ENCODE results near the gene CFAP54.

The CFAP54 gene

DNA sequence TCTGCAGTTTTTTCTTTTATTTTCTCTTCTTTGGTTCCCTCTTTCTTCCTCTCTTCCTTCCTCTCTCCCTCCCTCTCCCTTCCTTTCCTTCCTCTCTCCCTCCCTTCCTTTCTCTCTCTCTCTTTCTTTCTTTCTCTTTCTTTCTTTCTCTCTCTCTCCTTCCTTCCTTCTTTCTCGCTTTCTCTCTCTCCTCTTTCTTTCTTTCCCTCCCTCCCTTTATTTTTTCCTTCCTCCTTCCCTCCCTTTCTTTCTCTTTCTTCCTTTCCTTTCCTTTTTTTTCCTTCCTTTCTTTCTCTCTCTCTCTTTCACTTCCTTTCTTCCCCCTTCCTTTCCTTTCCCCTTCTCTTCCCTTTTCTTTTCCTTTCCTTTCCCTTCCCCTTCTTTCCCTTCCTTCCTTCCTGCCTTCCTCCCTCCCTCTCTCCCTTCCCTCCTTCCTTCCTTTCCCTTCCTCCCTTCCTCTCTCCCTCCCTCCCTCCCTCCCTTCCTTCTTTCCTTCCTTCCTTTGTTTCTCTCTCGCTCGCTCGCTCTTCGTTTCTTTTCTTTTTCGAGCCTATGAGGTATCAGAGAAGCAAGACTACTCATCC, 13.7 kb downstream of the CFAP54 start:
- H3K4me2 ChIP-seq (ENCODE audit: low read length), result no peak overlapping the region
- no peak overlapping the region for H3K27ac ChIP-seq (ENCODE audit: low read depth, low read length, poor library complexity, severe bottlenecking)
- H3K9me3 ChIP-seq (ENCODE audit: low read length), result no peaks in the 10 kb centered on the region
- H3K4me1 ChIP-seq (ENCODE audit: insufficient read depth, low read length, severe bottlenecking), result peaks cover 14% of the 10 kb centered on the region
- H3K9ac ChIP-seq (ENCODE audit: low read length), result no peak overlapping the region
- H4K20me1 ChIP-seq (ENCODE audit: insufficient read depth, low read length), result no peaks in the 10 kb centered on the region
- TF ChIP-seq EZH2 (IDR thresholded peaks at IDR 0.05; ENCODE audit: borderline replicate concordance, low read length), result no peak
- TF ChIP-seq, protein P1, sequence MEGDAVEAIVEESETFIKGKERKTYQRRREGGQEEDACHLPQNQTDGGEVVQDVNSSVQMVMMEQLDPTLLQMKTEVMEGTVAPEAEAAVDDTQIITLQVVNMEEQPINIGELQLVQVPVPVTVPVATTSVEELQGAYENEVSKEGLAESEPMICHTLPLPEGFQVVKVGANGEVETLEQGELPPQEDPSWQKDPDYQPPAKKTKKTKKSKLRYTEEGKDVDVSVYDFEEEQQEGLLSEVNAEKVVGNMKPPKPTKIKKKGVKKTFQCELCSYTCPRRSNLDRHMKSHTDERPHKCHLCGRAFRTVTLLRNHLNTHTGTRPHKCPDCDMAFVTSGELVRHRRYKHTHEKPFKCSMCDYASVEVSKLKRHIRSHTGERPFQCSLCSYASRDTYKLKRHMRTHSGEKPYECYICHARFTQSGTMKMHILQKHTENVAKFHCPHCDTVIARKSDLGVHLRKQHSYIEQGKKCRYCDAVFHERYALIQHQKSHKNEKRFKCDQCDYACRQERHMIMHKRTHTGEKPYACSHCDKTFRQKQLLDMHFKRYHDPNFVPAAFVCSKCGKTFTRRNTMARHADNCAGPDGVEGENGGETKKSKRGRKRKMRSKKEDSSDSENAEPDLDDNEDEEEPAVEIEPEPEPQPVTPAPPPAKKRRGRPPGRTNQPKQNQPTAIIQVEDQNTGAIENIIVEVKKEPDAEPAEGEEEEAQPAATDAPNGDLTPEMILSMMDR (IDR thresholded peaks at IDR 0.05; ENCODE audit: low read length), result no peak
- no peaks in the 10 kb centered on the region for H3K36me3 ChIP-seq (ENCODE audit: insufficient read depth, low read length)
- H3K9me2 ChIP-seq (ENCODE audit: low read depth, low read length), result no peaks in the 10 kb centered on the region
- H2AFZ ChIP-seq (ENCODE audit: low read length), result no peak overlapping the region
- no peaks in the 10 kb centered on the region for H3K79me2 ChIP-seq (ENCODE audit: insufficient read depth, low read length)
- H3F3A ChIP-seq (ENCODE audit: insufficient read depth, low read length), result no peaks in the 10 kb centered on the region
- H3K27me3 ChIP-seq (ENCODE audit: insufficient read depth, low read length), result no peaks in the 10 kb centered on the region
- H3K4me3 ChIP-seq (ENCODE audit: low read depth, low read length, poor library complexity, severe bottlenecking), result no peak overlapping the region

DNA sequence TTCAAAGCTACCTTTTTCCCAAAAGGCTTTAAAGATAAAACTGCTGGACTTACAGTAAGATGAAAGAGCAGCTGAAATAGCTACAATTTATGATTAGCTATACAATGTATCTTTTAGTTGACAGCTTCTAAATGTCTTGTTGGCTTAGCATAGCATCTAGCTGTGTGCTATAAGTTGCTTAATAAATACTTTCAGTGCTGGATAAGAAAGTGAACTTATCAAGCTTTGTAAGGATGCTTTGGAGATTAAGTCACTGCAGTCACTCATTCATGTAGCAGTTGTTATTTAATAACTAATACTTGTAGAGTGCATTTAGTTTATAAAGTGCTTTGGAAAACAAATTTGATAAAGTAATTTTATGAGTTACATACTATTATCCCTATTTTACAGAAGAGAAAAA, 14.6 kb downstream of the CFAP54 start:
- Histone ChIP-seq H3F3A (ENCODE audit: insufficient read depth, low read length) (no peaks in the 10 kb centered on the region), H2AFZ (ENCODE audit: low read length) (no peak overlapping the region), H3K36me3 (ENCODE audit: insufficient read depth, low read length) (no peaks in the 10 kb centered on the region), H3K9ac (ENCODE audit: low read length) (no peak overlapping the region), H3K9me2 (ENCODE audit: low read depth, low read length) (no peaks in the 10 kb centered on the region), H3K27ac (ENCODE audit: low read depth, low read length, poor library complexity, severe bottlenecking) (no peak overlapping the region), H3K4me3 (ENCODE audit: low read depth, low read length, poor library complexity, severe bottlenecking) (no peak overlapping the region), H3K27me3 (ENCODE audit: insufficient read depth, low read length) (no peaks in the 10 kb centered on the region), H4K20me1 (ENCODE audit: insufficient read depth, low read length) (no peaks in the 10 kb centered on the region), H3K4me2 (ENCODE audit: low read length) (no peak overlapping the region), H3K9me3 (ENCODE audit: low read length) (no peaks in the 10 kb centered on the region), H3K79me2 (ENCODE audit: insufficient read depth, low read length) (no peaks in the 10 kb centered on the region), H3K4me1 (ENCODE audit: insufficient read depth, low read length, severe bottlenecking) (peaks cover 14% of the 10 kb centered on the region)
- TF ChIP-seq, protein P1 (IDR thresholded peaks at IDR 0.05; ENCODE audit: low read length), result no peak
- no peak for TF ChIP-seq EZH2 (IDR thresholded peaks at IDR 0.05; ENCODE audit: borderline replicate concordance, low read length)

DNA sequence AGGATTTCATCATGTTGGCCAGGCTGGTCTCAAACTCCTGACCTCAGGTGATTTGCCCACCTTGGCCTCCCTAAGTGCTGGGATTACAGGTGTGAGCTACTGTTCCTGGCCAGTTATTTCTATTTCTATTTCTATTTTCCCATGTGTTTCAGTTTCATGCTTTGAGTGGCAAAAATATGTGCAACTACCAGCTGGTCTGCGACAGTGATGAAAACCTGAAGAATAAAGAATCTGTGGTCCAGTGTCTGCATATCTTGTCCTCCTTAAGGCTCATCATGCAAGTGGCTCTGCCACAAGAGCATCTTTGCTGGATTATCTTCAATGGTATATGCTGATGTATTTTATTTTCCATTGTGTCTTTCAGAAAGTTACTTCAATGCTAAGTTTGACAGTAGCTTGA, 17.4 kb downstream of the CFAP54 start:
- Histone ChIP-seq H3K4me1 (ENCODE audit: insufficient read depth, low read length, severe bottlenecking) (no peaks in the 10 kb centered on the region), H3K79me2 (ENCODE audit: insufficient read depth, low read length) (no peaks in the 10 kb centered on the region), H2AFZ (ENCODE audit: low read length) (no peak overlapping the region), H3K9ac (ENCODE audit: low read length) (no peak overlapping the region), H3K4me2 (ENCODE audit: low read length) (no peak overlapping the region), H3K27ac (ENCODE audit: low read depth, low read length, poor library complexity, severe bottlenecking) (no peak overlapping the region), H3K9me3 (ENCODE audit: low read length) (no peaks in the 10 kb centered on the region), H3K4me3 (ENCODE audit: low read depth, low read length, poor library complexity, severe bottlenecking) (no peak overlapping the region), H3F3A (ENCODE audit: insufficient read depth, low read length) (no peaks in the 10 kb centered on the region), H4K20me1 (ENCODE audit: insufficient read depth, low read length) (no peaks in the 10 kb centered on the region), H3K9me2 (ENCODE audit: low read depth, low read length) (no peaks in the 10 kb centered on the region), H3K27me3 (ENCODE audit: insufficient read depth, low read length) (no peaks in the 10 kb centered on the region), H3K36me3 (ENCODE audit: insufficient read depth, low read length) (no peaks in the 10 kb centered on the region)
- no peak for TF ChIP-seq EZH2 (IDR thresholded peaks at IDR 0.05; ENCODE audit: borderline replicate concordance, low read length)
- TF ChIP-seq, protein P1 (IDR thresholded peaks at IDR 0.05; ENCODE audit: low read length), result no peak

Data from OCI-LY1 (cell line).